Peyer's patch (tissue), 4 donors: ENCODE data around the gene DPF3.

ENCODE experiments used
- POLR2A ChIP-seq, 2 donors: fragments of 450-650 bp; IDR thresholded peaks; one replicate each; pipeline ENCODE4 v1.5.1; 2017; ENCODE audit warnings: antibody characterized with exemption in 2 of 2, mild to moderate bottlenecking in 2 of 2, moderate library complexity in 2 of 2
- TF ChIP-seq, protein P1 (sequence below), 6 experiments: fragments of 450-650 bp in 4 of 6; fragments of 200-600 bp in 2 of 6; sonication (generic) in 1 of 6; IDR thresholded peaks; one replicate each; pipeline ENCODE4 v1.5.1; 2017 to 2019; ENCODE audit warnings: antibody characterized with exemption in 6 of 6, mild to moderate bottlenecking in 3 of 6, moderate library complexity in 1 of 6

DNA sequence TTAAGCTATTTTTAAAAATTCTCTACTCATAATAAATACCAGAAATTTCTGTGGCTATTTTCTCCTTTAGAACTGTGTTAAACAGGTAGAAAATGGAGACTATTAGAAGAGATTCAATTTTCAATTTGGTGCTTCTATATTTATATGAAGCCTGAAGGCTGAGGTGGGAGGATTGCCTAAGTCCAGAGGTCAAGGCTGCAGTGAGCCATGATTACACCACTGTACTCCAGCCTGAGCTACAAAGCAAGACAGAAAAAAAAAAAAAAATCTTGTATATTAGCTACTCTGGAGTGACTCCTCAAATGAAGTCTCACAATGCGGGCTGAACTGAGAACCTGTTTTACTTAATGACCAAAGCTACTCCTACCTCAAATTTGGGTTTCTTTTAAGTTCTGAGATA is 9.8 kb upstream of the DPF3 start:
- TF ChIP-seq, protein P1, sequence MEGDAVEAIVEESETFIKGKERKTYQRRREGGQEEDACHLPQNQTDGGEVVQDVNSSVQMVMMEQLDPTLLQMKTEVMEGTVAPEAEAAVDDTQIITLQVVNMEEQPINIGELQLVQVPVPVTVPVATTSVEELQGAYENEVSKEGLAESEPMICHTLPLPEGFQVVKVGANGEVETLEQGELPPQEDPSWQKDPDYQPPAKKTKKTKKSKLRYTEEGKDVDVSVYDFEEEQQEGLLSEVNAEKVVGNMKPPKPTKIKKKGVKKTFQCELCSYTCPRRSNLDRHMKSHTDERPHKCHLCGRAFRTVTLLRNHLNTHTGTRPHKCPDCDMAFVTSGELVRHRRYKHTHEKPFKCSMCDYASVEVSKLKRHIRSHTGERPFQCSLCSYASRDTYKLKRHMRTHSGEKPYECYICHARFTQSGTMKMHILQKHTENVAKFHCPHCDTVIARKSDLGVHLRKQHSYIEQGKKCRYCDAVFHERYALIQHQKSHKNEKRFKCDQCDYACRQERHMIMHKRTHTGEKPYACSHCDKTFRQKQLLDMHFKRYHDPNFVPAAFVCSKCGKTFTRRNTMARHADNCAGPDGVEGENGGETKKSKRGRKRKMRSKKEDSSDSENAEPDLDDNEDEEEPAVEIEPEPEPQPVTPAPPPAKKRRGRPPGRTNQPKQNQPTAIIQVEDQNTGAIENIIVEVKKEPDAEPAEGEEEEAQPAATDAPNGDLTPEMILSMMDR (IDR thresholded peaks at IDR 0.05) = no peak
- no peak for TF ChIP-seq POLR2A (IDR thresholded peaks at IDR 0.05)
